HUDEP-2 (cell line): ENCODE measurements around the gene RC3H1.
"Not testable (repeated sequence)": the region's sequence is repeated elsewhere in the genome, so short reads cannot be mapped to it uniquely, and the experiment has no call there.

ENCODE experiments used
- DNase-seq, 76 experiments: peaks; one replicate each; lab custom pipeline; 2025; ENCODE audit not compliant: unreplicated experiment in 76 of 76; lab: John Stamatoyannopoulos, UW

Gene RC3H1, protein sequence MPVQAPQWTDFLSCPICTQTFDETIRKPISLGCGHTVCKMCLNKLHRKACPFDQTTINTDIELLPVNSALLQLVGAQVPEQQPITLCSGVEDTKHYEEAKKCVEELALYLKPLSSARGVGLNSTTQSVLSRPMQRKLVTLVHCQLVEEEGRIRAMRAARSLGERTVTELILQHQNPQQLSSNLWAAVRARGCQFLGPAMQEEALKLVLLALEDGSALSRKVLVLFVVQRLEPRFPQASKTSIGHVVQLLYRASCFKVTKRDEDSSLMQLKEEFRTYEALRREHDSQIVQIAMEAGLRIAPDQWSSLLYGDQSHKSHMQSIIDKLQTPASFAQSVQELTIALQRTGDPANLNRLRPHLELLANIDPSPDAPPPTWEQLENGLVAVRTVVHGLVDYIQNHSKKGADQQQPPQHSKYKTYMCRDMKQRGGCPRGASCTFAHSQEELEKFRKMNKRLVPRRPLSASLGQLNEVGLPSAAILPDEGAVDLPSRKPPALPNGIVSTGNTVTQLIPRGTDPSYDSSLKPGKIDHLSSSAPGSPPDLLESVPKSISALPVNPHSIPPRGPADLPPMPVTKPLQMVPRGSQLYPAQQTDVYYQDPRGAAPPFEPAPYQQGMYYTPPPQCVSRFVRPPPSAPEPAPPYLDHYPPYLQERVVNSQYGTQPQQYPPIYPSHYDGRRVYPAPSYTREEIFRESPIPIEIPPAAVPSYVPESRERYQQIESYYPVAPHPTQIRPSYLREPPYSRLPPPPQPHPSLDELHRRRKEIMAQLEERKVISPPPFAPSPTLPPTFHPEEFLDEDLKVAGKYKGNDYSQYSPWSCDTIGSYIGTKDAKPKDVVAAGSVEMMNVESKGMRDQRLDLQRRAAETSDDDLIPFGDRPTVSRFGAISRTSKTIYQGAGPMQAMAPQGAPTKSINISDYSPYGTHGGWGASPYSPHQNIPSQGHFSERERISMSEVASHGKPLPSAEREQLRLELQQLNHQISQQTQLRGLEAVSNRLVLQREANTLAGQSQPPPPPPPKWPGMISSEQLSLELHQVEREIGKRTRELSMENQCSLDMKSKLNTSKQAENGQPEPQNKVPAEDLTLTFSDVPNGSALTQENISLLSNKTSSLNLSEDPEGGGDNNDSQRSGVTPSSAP

DNA sequence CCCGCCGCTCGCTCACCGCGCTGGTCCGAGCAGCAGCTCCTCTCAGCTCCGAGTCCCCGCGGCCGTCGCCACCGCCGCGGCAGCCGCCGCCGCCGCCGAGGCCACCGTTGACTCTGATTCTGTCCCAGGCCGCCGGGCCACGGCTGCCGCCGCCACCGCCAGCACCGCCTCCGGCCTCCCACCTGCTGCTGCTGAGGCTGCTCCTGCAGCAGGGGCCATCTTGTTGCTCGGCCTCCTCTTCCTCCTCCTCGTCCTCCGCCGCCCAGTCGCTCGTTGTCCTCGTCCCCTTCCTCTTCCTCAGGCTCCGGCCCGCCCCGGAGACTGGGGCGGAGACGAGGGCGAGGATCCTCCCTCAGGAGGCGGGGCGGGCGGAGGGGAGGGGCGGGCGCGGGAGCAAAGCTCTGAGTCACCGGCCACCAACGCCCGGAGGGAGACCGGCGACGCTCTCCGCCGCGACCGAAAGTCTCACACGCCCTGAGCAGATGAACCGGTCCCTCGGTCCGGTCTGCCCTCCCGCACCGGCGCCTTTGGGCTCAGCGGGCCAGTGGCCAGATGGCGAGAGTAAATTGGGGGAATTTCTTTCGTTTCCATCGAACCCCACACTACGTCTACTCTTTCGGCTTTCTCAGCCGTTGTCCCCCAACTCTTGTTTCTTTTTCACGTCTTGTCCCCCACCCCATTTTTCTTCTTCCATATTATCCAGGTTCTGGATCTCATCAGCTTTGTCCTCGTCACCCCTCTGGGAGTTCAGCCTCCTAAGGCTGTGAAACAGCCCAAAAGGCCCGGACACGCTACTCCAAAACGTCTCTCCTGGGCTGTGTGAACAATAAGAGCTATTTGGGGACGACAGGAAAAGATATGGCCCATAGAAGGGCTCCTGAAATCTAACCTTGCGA, at the start of gene RC3H1:
Gene RC3H1, minus strand, starts transcription at position 278 of the 896 bp plus-strand sequence. CDS start 29,372 bp downstream, outside the sequence.
- DNase-seq, result peak in 73 of 76 experiments; percentile 18 to 88 (median 75)

DNA sequence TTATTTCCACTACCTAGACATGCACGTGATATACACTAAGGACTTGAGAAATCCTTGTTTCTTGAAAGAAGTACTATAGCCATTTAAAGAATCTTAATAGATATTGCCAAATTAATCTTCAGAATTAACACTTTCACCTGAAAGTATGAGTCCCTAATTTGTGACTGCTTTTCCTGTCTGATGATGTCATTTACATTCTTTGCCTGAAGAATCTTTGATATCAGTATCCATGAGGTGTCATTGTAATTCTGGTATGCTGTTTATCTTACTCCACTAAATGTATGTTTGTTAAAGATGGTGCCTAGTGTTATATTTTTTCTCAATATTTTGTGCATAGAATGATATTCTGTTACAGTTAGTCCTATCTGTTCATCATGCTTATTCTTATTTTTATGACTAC, 48.5 kb upstream of the RC3H1 start:
- DNase-seq, result no peak

DNA sequence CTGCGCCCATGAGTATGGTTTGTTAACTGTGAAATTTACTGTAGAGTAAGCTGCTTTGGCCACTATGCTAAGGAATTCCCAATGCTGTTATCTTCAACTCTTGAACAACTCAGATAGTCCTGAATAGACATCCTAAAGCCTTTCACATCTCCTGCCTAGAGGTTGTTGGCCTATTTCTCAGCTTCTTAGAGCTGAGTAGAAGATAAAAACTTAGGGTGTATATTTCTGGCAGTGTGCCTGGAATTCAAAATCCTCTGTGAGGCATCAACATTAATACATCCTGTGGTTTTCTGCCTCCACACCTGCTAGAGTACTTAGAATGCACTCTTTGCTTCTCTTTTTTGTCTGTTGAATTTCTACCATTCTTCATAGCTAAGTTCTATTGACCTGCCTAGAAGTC, 45.8 kb upstream of the RC3H1 start:
- peak in 13 of 76 experiments; percentile 3 to 38 (median 19) for DNase-seq

DNA sequence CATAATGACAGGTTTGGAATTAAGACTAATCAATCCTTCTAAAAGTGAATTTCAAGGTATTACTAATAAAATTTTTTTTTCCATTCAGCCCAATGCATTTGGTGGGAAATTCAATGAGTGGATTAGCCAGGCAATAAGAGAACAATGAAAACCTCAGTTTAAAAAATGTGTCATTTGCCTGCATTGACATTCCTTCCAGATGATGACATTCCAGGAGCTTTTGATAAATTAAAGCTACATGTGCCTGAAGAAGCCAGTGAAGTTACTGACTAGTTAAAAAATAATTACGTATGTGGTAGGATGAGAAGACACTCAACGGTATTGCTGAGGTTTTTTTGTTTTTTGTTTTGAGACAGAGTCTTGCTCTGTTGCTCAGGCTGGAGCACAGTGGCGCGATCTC, 37.9 kb upstream of the RC3H1 start:
- no peak for DNase-seq

DNA sequence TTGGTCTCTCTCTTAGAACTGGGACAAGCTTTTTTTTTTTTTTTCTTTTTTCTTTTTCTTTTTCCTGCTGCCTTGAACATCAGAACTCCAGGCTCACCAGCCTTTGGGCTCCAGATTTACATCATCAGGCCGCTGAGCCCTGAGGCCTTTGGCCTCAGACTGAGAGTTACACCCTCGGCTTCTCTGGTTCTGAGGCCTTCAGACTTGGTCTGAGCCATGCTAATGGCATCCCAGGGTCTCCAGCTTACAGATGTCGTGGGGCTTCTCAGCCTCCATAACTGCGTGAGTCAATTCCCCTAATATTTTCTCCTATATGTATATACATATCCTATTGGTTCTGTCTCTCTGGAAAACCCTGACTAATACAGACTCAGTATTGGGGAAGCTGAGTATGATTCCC, 36.5 kb upstream of the RC3H1 start:
- no peak for DNase-seq

DNA sequence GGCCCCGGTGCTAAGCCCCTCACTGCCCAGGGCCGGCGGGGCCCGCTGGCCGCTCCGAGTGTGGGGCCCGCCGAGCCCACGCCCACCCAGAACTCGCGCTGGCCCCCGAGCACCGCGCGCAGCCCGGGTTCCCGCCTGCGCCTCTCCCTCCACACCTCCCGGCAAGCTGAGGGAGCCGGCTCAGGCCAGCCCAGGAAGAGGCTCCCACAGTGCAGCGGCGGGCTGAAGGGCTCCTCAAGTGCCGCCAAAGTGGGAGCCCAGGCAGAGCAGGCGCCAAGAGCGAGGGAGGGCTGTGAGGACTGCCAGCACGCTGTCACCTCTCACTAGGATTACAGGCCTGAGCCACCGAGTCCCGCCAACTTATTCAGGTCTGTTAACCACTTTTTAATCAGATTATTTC, 34.5 kb upstream of the RC3H1 start:
- not testable (repeated sequence) for DNase-seq

DNA sequence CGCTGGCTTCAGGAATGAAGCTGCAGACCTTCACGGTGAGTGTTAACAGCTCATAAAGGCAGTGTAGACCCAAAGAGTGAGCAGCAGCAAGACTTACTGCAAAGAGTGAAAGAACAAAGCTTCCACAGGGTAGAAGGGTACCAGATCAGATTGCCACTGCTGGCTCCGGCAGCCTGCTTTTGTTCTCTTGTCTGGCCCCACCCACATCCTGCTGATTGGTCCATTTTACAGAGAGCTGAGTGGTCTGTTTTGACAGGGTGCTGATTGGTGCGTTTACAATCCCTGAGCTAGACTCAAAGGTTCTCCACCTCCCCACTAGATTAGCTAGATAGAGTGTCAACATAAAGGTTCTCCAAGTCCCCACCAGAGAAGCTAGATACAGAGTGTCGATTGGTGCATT, 33.6 kb upstream of the RC3H1 start:
- DNase-seq, result not testable (repeated sequence)

DNA sequence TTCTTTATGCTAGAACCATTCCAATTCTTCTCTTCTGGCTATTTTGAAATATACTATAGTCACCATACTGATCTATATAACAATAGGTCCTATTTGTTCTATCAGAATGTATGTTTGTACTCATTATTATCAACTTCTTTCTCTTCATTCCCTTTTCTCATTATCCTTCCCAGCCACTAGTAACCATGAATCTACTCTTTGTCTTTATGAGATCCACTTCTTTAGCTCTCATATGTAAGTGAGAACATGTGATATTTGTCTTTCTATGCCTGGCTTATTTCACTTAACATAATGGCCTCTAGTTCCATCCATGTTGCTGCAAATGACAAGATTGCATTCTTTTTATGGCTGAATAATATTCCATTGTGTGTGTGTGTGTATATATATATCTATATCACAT, 31.7 kb upstream of the RC3H1 start:
- no peak for DNase-seq

DNA sequence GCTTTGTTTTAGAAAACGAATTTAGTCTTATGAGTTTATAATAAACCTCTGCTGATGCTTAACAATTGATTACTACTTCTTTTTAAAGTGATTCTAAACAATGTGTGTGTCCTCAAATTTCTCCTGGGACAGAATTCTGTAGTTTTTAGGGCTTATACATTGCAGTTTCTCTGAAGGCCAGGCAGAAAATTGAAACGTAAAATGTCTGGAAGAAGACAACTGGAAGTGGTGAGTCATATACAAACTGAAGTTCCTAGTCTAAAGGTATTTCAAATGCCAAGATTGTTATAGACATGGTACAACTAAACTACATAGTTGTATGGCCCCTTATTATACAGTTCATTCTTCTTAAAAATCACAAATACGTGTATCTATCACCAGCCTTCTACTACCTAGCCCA, 30.5 kb upstream of the RC3H1 start:
- DNase-seq, result no peak

DNA sequence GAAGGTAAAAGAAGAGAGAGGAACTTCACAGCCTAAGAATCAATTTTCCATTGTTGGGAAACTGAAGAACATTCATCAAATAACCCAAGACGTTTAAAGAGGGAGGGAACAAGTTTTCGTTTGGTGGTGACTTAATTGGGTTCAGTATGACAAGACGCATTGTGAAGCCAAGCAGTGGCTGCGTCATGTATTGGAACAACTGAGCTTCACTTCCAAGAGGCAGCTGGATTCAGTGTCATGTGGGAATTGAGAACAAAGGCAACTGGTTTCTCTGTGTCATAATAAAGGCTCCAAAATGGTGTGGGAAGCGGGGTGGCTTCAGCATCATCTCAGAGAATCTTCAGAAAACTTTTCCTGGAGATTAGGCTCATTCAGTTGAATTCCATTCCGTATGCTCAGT, 29.8 kb upstream of the RC3H1 start:
- no peak for DNase-seq

DNA sequence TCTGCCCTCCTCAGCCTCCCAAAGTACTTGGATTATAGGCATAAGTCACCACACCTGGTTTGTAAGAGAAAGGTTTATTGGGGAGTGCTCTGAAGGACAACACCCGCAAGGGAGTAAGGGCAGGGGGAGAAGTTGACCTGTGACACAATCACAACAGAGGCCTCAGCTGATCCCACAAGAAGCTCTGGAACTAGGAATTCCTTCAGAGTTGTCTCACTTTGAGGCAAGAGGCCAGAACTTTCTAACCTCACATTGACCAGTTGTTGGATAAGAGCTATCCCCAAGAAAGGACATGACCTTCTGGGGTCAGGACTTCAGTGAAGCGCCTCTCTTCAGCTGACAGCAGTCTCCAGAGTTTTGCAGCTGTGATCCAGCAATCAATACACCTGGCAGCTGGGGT, 27.4 kb upstream of the RC3H1 start:
- no peak for DNase-seq

DNA sequence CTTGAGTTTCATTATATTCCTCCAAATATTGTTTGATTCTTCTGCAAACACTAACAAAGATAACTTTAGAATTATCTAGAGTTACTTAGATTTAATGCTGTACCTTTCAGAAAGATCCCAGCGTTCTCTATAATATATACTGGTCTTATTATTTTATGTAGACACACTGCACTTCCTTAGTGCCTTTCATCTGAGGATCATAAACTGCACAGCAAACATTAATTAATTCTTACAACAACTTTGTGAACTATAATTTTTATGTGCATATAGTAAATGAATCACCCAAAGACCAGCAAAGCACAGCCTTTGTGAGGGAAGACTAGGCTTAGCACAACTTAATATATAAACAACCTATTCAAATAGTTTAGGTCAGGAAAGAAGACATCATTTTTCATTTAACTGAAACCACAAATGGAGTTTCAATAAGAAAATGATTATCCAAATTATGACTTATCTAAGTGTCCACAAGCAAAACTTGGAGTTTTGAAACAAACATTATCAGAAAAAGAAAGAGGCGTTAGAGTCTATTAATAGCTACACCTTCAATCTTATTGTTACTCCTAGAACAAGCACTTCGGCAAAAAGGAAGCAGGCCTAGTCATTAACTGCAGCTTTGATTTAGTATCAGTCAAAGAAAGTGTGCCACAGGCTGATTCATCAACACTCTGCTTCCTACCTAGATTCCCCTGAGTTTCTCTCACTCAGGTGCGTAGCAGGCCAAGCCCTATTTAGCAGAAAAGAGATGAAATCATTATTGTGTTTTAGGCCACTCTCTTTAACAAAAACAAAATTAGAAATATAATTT, 22.5 kb upstream of the RC3H1 start:
- no peak for DNase-seq

DNA sequence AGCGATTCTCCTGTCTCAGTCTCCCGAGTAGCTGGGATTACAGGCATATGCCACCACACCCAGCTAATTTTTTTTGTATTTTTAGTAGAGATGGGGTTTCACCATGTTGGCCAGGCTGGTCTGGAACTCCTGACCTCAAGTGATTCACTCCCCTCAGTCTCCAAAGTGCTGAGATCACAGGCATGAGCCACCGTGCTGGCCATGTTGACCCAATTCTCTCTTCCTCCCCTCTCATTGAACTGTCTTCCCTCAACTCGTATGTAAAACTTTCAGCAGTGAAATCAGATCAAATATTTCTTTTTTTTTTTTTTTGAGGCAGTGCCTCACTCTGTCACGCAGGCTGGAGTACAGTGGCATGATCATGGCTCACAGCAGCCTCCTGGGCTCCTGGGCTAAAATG, 20.4 kb upstream of the RC3H1 start:
- not testable (repeated sequence) for DNase-seq

DNA sequence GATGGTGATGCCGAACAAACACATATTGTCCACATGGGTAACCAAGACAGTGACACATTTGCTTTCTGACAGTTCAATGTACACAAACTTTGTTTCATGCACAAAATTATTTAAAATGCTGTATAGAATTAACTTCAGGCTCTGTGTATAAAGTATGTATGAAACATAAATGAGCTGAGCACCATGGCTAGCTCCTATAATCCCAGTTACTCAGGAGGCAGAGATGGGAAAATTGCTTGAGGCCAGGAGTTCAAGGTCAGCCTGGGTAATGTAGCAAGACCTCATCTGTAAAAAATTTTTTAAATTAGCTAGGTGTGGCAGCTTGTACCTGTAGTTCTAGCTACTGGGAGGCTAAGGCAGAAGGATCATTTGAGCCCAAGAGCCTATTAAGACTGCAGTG, 19.2 kb upstream of the RC3H1 start:
- no peak for DNase-seq

DNA sequence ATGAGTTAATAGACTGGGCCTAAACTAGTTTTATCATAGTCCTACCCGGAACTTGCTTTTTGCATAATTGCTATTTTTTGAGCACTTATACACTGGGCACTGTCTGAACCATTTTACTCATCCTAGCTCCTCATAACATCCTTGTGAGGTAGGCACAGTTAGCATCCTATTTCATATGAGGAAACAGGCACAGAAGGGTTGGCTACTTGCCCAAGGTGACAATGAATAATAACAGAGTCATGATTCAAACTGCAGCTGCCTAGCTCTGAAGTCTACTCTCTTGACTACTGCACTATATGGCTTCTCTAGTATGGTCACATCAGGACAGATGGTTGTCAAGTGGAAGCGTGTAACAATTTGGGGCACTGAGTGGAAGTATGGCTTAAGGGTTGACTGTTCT, 18.2 kb upstream of the RC3H1 start:
- peak in 1 of 76 experiments; percentile 7 for DNase-seq

DNA sequence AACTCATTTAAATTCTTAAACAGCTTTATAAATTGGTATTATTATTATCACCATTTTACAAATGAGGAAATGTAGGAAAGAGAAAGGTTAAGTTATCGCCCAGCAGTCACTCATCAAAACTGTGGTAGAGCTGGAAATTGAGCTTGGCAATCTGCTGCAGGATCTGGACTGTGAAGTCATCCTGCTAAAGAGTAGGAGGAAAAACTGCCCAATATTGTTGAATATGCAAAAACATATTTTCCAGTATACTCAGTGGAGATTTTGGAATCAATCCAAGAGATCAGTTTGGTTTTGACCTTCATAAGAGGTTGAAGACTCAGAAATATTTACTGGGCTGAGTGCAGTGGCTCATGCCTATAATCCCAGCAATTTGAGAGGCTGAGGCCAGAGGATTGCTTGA, 16.9 kb upstream of the RC3H1 start:
- no peak for DNase-seq

DNA sequence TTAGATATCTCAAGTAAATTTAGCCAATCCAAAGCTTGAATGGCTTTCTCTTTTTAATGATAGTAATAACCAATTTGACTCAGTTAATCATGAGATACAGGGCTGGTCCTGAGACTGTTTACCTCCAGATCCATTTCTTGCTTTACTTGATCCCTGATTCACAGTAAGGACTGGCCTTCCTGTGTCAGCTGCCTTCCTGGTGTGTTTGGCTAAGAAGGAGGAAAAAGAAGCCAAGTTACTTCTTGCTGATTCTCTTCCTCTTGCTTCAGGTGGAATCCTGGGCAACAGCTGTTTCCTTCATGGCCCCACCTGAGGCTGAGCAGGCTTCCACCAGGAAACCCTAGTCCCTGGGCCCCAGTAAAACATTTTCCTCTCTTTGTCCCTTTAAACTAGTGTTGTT, 14.6 kb upstream of the RC3H1 start:
- no peak for DNase-seq

DNA sequence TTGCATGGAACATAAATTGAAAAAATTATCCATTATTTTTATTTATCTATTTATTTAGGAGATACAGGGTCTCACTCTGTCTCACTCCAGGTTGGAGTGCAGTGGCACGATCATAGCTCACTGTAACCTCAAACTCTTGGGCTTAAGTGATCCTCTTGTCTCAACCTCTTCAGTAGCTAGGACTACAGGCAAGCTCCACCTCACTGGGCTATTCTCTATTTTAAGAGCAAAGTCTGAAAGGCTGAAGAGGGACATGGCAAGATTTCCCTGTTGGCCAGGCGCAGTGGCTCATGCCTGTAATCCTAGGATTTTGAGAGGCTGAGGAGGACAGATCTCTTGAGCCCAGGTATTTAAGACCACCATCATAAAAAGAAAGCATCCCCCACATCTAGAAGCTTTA, 14.0 kb upstream of the RC3H1 start:
- no peak for DNase-seq

DNA sequence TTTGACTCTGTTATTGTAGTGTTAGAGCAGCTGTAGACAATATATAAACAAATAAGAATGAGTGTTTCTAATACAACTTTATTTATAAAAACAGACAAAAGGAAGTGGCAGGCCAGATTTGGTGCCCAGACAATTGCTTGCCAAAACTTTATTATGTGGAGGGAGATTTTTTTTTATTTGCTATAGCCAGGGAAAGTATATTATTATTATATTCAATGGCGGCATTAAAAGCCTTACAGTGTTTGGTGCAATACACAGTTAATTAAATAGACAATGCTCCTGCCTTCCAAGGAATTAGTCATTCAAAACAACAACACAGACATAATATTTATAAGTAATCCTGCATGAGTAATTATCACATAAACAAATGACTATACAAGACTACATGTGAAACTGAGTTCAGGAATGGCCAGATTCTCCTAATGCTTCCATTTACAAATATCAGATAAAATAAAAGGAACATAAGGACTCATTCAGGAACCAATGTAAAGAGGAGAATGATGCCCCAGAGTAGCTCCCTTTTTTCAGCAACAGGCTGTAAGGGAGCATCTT, 10.6 kb upstream of the RC3H1 start:
- no peak for DNase-seq
